H1 (cell line): Measurements from ENCODE around the gene RARRES2. TPM values are rescaled to one million over a fixed set of nuclear protein-coding genes. Genes with fewer than 3 reads are reported as not detected.
"Not testable (repeated sequence)": the region's sequence is repeated elsewhere in the genome, so short reads cannot be mapped to it uniquely, and the experiment has no call there.

Source experiments
- CTCF ChIA-PET: fragments of 300-600 bp; sonication (Branson Sonifier 250); formaldehyde crosslinking; loops from one replicate; lab custom pipeline; 2021; ENCODE audit not compliant: partially characterized antibody; lab: Charles Lee
- POLR2A ChIA-PET: fragments of 300-600 bp; sonication (Branson Sonifier 250); formaldehyde crosslinking; loops from one replicate; lab custom pipeline; 2021; ENCODE audit warnings: inconsistent platforms; ENCODE audit not compliant: partially characterized antibody; lab: Charles Lee
- DNase-seq, 2 experiments: peaks; one replicate each; pipeline versions ENCODE4 v3.0.0 to v3.0.0-alpha.2; 2010 to 2022; ENCODE audit warnings: low spot score in 2 of 2, low read depth in 1 of 2, mixed read lengths in 1 of 2
- FAIRE-seq: peaks from 2 replicates; lab custom pipeline; 2011; peaks lifted over from hg19 to GRCh38; lab: Jason Lieb, UNC
- H2AFZ ChIP-seq: 2 replicates; pipeline ENCODE4 v1.8.1; 2012; ENCODE audit warnings: low read length, inconsistent platforms
- H2AK5ac ChIP-seq: 2 replicates; pipeline ENCODE4 v1.6.1; 2013; ENCODE audit warnings: low read depth, low read length
- H2BK120ac ChIP-seq: replicated peaks from 2 replicates; pipeline ENCODE3; 2013; ENCODE audit warnings: low read depth, low read length, inconsistent platforms
- H2BK12ac ChIP-seq: 2 replicates; pipeline ENCODE4 v1.6.1; 2013; ENCODE audit warnings: low read depth, low read length
- H2BK15ac ChIP-seq: 2 replicates; pipeline ENCODE4 v1.6.1; 2013; ENCODE audit warnings: low read length
- H2BK20ac ChIP-seq: 2 replicates; pipeline ENCODE4 v1.6.1; 2013; ENCODE audit warnings: low read length
- H2BK5ac ChIP-seq: 2 replicates; pipeline ENCODE4 v1.6.1; 2013; ENCODE audit warnings: low read depth, low read length
- H3K14ac ChIP-seq: 2 replicates; pipeline ENCODE4 v1.6.1; 2013; ENCODE audit warnings: inconsistent platforms; ENCODE audit not compliant: insufficient read length
- H3K18ac ChIP-seq: 2 replicates; pipeline ENCODE4 v1.6.1; 2013; ENCODE audit warnings: low read length; ENCODE audit errors: extremely low read depth
- H3K23ac ChIP-seq: 2 replicates; pipeline ENCODE4 v1.6.1; 2013; ENCODE audit warnings: inconsistent platforms; ENCODE audit not compliant: insufficient read length
- H3K23me2 ChIP-seq: 2 replicates; pipeline ENCODE4 v1.6.1; 2013; ENCODE audit warnings: low read depth, low read length
- H3K27ac ChIP-seq: 2 replicates; pipeline ENCODE4 v1.6.1; 2011; ENCODE audit warnings: low read depth, low read length, inconsistent platforms
- H3K27me3 ChIP-seq, 4 experiments: replicated peaks in 1 of 4; 1 replicate in 1 of 4; 2 replicates in 3 of 4; pipeline versions ENCODE4 v1.6.1 to v1.8.1; 2011 to 2013; ENCODE audit warnings: low read length in 3 of 4, mild to moderate bottlenecking in 3 of 4, inconsistent platforms in 2 of 4, mixed read lengths in 2 of 4, moderate library complexity in 1 of 4; ENCODE audit not compliant: control insufficient read depth in 3 of 4, insufficient read depth in 3 of 4; ENCODE audit errors: extremely low read depth in 1 of 4
- H3K36me3 ChIP-seq, 4 experiments: 2 replicates each; pipeline versions ENCODE4 v1.6.1 to v1.8.1; 2011 to 2013; ENCODE audit warnings: mild to moderate bottlenecking in 4 of 4, low read length in 3 of 4, moderate library complexity in 2 of 4, control low read depth in 1 of 4, inconsistent platforms in 1 of 4; ENCODE audit not compliant: insufficient read depth in 4 of 4, control insufficient read depth in 2 of 4
- H3K4ac ChIP-seq: replicated peaks from 2 replicates; pipeline ENCODE3; 2013; ENCODE audit warnings: low read length, low read depth, mixed read lengths, inconsistent platforms; ENCODE audit not compliant: insufficient read length
- H3K4me1 ChIP-seq, 4 experiments: replicated peaks in 1 of 4; 1 replicate in 1 of 4; 2 replicates in 3 of 4; pipeline versions ENCODE4 v1.6.1 to v1.8.1; 2011 to 2013; ENCODE audit warnings: low read length in 3 of 4, inconsistent platforms in 2 of 4, mixed read lengths in 1 of 4; ENCODE audit not compliant: insufficient read depth in 4 of 4, control insufficient read depth in 3 of 4
- H3K4me2 ChIP-seq, 2 experiments: 2 replicates each; pipeline versions ENCODE4 v1.6.1 to v1.8.1; 2011 to 2013; ENCODE audit warnings: low read depth in 2 of 2, low read length in 2 of 2, control low read depth in 1 of 2, inconsistent platforms in 1 of 2, mild to moderate bottlenecking in 1 of 2; ENCODE audit not compliant: insufficient read depth in 1 of 2
- H3K4me3 ChIP-seq, 4 experiments: fragments of 200-600, 300-600 bp in 1 of 4; sonication (generic), shearing (Covaris generic), sonication (Bioruptor Twin) in 1 of 4; 2 replicates each; pipeline versions ENCODE4 v1.5.1 to v1.8.1; 2011 to 2016; ENCODE audit warnings: low read length in 4 of 4, low read depth in 3 of 4, control low read depth in 2 of 4, inconsistent platforms in 2 of 4, mild to moderate bottlenecking in 2 of 4, mixed read lengths in 1 of 4, moderate library complexity in 1 of 4; ENCODE audit not compliant: insufficient read depth in 2 of 4; ENCODE audit errors: extremely low read depth in 1 of 4
- H3K56ac ChIP-seq: replicated peaks from 2 replicates; pipeline ENCODE3; 2013; ENCODE audit warnings: low read depth, mild to moderate bottlenecking, mixed read lengths, low read length, inconsistent platforms; ENCODE audit not compliant: insufficient read length
- H3K79me1 ChIP-seq: 2 replicates; pipeline ENCODE4 v1.6.1; 2013; ENCODE audit warnings: low read depth, low read length, control low read depth
- H3K79me2 ChIP-seq, 2 experiments: 2 replicates each; pipeline versions ENCODE4 v1.6.1 to v1.8.1; 2012 to 2013; ENCODE audit warnings: low read length in 2 of 2, mild to moderate bottlenecking in 2 of 2, inconsistent platforms in 1 of 2; ENCODE audit not compliant: insufficient read depth in 2 of 2, control insufficient read depth in 1 of 2
- H3K9ac ChIP-seq, 4 experiments: replicated peaks in 1 of 4; 1 replicate in 1 of 4; 2 replicates in 3 of 4; pipeline versions ENCODE4 v1.6.1 to v1.8.1; 2011 to 2013; ENCODE audit warnings: low read depth in 3 of 4, low read length in 3 of 4, control low read depth in 2 of 4, mild to moderate bottlenecking in 2 of 4, moderate library complexity in 2 of 4, inconsistent platforms in 1 of 4; ENCODE audit errors: extremely low read depth in 1 of 4
- H3K9me3 ChIP-seq, 2 experiments: 2 replicates each; pipeline versions ENCODE4 v1.6.1 to v1.8.1; 2012 to 2013; ENCODE audit warnings: mild to moderate bottlenecking in 2 of 2, moderate library complexity in 2 of 2, control low read depth in 1 of 2, inconsistent platforms in 1 of 2, low read depth in 1 of 2, low read length in 1 of 2, mixed read lengths in 1 of 2; ENCODE audit not compliant: insufficient read depth in 2 of 2
- H4K20me1 ChIP-seq, 2 experiments: replicated peaks in 1 of 2; 2 replicates each; pipeline versions ENCODE3 to v1.8.1; 2011 to 2013; ENCODE audit warnings: inconsistent platforms in 2 of 2, low read length in 2 of 2, mild to moderate bottlenecking in 1 of 2; ENCODE audit not compliant: insufficient read depth in 2 of 2, control insufficient read depth in 1 of 2
- H4K5ac ChIP-seq: 2 replicates; pipeline ENCODE4 v1.6.1; 2013; ENCODE audit warnings: low read length, low read depth, mixed read lengths, inconsistent platforms; ENCODE audit not compliant: insufficient read length
- H4K8ac ChIP-seq: 2 replicates; pipeline ENCODE4 v1.8.0; 2013; ENCODE audit warnings: mild to moderate bottlenecking, moderate library complexity, low read length, inconsistent platforms; ENCODE audit not compliant: insufficient read depth; ENCODE audit errors: extremely low read depth
- H4K91ac ChIP-seq: replicated peaks from 2 replicates; pipeline ENCODE3; 2013; ENCODE audit warnings: low read length, mixed read lengths, inconsistent platforms; ENCODE audit not compliant: insufficient read length
- WGBS, 2 experiments: shearing (Covaris generic) in 1 of 2; methylation state at CpG; one replicate each; pipeline versions ENCODE4 v1.1.6 to v1.1.7; 2013 to 2015; ENCODE audit warnings: low lambda C conversion rate in 2 of 2, mixed read lengths in 2 of 2, inconsistent platforms in 1 of 2, low coverage in 1 of 2, missing lambda C conversion rate in 1 of 2; ENCODE audit not compliant: insufficient replicate concordance in 2 of 2, insufficient coverage in 1 of 2, insufficient read length in 1 of 2; ENCODE audit errors: extremely low coverage in 1 of 2, missing lambda C conversion rate in 1 of 2; 5-methylcytosine and 5-hydroxymethylcytosine counted together
- polyA plus RNA-seq, 7 experiments: library from polyadenylated mRNA; depleted of rRNA in 3 of 7; stranded (reverse) in 5 of 7; unstranded in 2 of 7; fragments of >200 nt in 5 of 7; fragments of 200-250 nt in 2 of 7; gene quantifications; 1 replicate in 5 of 7; 2 replicates in 1 of 7; 4 replicates in 1 of 7; pipeline versions ENCODE4 v1.2.1 to v1.2.3, GENCODE V29; 2011 to 2013; ENCODE audit warnings: missing spikeins in 2 of 7, mixed read lengths in 2 of 7
- total RNA-seq: library from RNA; stranded (reverse); fragmentation: NEBNext Ultra II Directional; extraction: Animal tissue kit (Norgen Biotek cat#: 25700); gene quantifications from 2 replicates; pipeline ENCODE4 v1.2.1, GENCODE V29; 2021

RARRES2 gene
- total and polyA plus RNA-seq, 2 of the 8 experiments (the other 6 are each of a cell fraction or from before 2014, with no cell fraction given) = 254 to 441 TPM

- 75% methylated on average over 3 of the region's 8 CpGs; no CpG with 5 or more reads in 1 of the 2 experiments for WGBS, 2 experiments
Measured at GRCh38 chr7:150295614-150296013, 45.8 kb downstream of the RARRES2 start.

DNA sequence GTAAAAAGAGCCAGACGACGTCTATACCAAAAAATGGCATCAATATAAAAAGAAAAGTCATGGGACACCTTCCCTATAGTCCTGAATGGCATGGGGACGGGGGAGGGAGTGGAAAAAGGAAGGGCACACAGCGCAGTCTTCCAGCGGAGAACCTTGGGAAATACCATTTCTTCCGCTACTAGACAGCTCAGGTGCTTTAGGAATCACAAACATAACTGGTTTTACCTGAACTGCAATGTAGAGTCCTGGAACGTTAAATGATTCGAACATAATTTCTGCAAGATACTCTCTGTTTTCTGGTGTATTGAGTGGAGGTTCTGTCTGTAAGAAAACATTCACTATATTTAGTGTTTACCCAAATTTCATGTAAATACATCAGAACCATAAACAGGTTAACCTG, 46.4 kb downstream of the RARRES2 start:
- FAIRE-seq = peak; percentile 32
- H2BK12ac ChIP-seq, CTCF ChIA-PET: not testable (repeated sequence)

More at GRCh38 chr7:150295614-150296013, 45.8 kb downstream of the RARRES2 start:
- H3K4me3 ChIP-seq, H2BK120ac ChIP-seq, H3K14ac ChIP-seq, H3K36me3 ChIP-seq, FAIRE-seq, H3K27me3 ChIP-seq, H3K18ac ChIP-seq, H4K5ac ChIP-seq, POLR2A ChIA-PET, H3K9me3 ChIP-seq, H2BK12ac ChIP-seq, H3K79me1 ChIP-seq, CTCF ChIA-PET, H4K8ac ChIP-seq, H2BK5ac ChIP-seq, H2BK20ac ChIP-seq, H3K4ac ChIP-seq, H3K4me2 ChIP-seq, H3K56ac ChIP-seq, H2AFZ ChIP-seq, H2AK5ac ChIP-seq, H3K4me1 ChIP-seq, H4K20me1 ChIP-seq, H4K91ac ChIP-seq, H3K23me2 ChIP-seq, H3K27ac ChIP-seq, H3K79me2 ChIP-seq, H3K23ac ChIP-seq, DNase-seq, H3K9ac ChIP-seq, H2BK15ac ChIP-seq: not testable (repeated sequence)

More for the DNA sequence above, 46.4 kb downstream of the RARRES2 start:
- H3K23me2 ChIP-seq, H3K9me3 ChIP-seq, H3K4me1 ChIP-seq, H3K27ac ChIP-seq, H4K91ac ChIP-seq, H3K9ac ChIP-seq, H2AFZ ChIP-seq, H3K4me2 ChIP-seq, DNase-seq, H2BK15ac ChIP-seq, H4K20me1 ChIP-seq, H2AK5ac ChIP-seq, H3K36me3 ChIP-seq, POLR2A ChIA-PET, H2BK20ac ChIP-seq, H3K27me3 ChIP-seq, H3K56ac ChIP-seq, H2BK120ac ChIP-seq, H2BK5ac ChIP-seq, H3K4ac ChIP-seq, H3K14ac ChIP-seq, H3K4me3 ChIP-seq, H3K23ac ChIP-seq, H3K18ac ChIP-seq, H3K79me2 ChIP-seq, H4K5ac ChIP-seq, H4K8ac ChIP-seq, H3K79me1 ChIP-seq: not testable (repeated sequence)
- 87% methylated on average over 7 of the region's 8 CpGs; no CpG with 5 or more reads in 1 of the 2 experiments for WGBS, 2 experiments
